Measurements from ENCODE around the gene TAS2R14.

Gene TAS2R14

DNA sequence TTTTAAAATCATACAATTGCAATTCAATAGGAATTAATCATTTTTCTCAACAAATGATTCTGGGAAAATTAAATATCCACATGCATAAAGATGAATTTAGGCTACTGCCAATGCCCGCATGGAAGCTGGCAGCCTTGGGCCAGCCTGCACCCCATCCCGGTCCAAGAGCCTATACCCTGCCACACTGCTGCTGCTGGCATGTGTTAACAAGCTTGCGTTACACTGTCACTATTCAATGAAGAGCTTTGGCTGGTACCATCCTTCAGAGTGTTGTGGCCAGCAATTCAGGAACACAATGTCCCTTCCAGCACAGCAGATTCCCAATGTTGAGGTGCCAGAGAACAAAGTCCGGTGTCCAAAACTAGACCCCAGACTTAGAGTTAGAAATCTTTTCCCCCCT lies 13.6 kb upstream of the TAS2R14 start:
- H3K4me1 ChIP-seq (ENCODE audit: insufficient read depth, low read length): no peaks in the 10 kb centered on the region
- H3K27ac ChIP-seq (ENCODE audit: low read depth, low read length): no peak overlapping the region
- H3K4me3 ChIP-seq (ENCODE audit: low read depth in 1 of 2, low read length in 2 of 2): no peak overlapping the region
- no peaks in the 10 kb centered on the region for H3K27me3 ChIP-seq (ENCODE audit: control insufficient read depth in 1 of 2, insufficient read depth in 2 of 2, low read length in 2 of 2)
- no peaks in the 10 kb centered on the region for H3K9me3 ChIP-seq (ENCODE audit: low read length)
- no peaks in the 10 kb centered on the region for H3K36me3 ChIP-seq (ENCODE audit: insufficient read depth, low read length)
- no peak overlapping the region for H3K9ac ChIP-seq (ENCODE audit: low read length)

- Histone ChIP-seq H3K9me3 (ENCODE audit: low read length) (no peaks in the 10 kb centered on the region), H3K4me1 (ENCODE audit: insufficient read depth, low read length) (no peaks in the 10 kb centered on the region), H3K4me3 (ENCODE audit: low read depth in 1 of 2, low read length in 2 of 2) (no peak overlapping the region), H3K27me3 (ENCODE audit: control insufficient read depth in 1 of 2, insufficient read depth in 2 of 2, low read length in 2 of 2) (no peaks in the 10 kb centered on the region), H3K9ac (ENCODE audit: low read length) (no peak overlapping the region), H3K36me3 (ENCODE audit: insufficient read depth, low read length) (no peaks in the 10 kb centered on the region), H3K27ac (ENCODE audit: low read depth, low read length) (no peak overlapping the region)
Measured at GRCh38 chr12:10943167-10943566, 4.1 kb upstream of the TAS2R14 start.

DNA sequence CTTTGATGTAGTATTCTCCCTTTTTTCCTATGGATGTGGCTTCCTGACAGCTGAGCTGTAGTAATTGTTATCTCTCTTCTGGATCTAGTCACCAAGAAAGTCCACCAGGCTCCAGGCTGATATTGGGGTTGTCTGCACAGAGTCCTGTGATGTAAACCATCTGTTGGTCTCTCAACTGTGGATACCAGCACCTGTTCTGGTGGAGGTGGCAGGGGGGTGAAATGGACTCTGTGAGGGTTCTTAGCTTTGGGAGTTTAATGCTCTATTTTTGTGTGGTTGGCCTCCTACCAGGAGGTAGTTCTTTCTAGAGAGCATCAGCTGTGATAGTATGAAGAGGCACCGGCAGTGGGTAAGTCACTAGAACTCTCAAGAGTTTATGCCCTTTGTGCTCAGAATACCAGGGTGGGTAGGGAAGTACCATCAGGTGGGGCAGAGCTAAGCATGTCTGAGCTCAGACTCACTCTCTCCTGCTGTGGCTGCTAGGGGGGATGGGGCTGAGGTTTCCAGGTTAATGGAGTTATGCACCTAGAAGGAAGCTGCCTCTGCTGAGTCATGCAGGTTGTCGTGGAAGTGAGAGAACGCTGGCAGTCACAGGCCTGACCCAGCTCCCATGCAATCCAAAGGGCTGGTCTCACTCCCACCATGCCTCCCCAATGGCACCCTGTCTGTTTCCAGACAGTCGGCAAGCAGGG lies 3.0 kb upstream of the TAS2R14 start:
- Histone ChIP-seq H3K27ac (ENCODE audit: low read depth, low read length) (no peak overlapping the region), H3K4me3 (ENCODE audit: low read depth in 1 of 2, low read length in 2 of 2) (no peak overlapping the region), H3K4me1 (ENCODE audit: insufficient read depth, low read length) (no peaks in the 10 kb centered on the region), H3K9ac (ENCODE audit: low read length) (no peak overlapping the region), H3K9me3 (ENCODE audit: low read length) (no peaks in the 10 kb centered on the region), H3K27me3 (ENCODE audit: control insufficient read depth in 1 of 2, insufficient read depth in 2 of 2, low read length in 2 of 2) (no peaks in the 10 kb centered on the region), H3K36me3 (ENCODE audit: insufficient read depth, low read length) (no peaks in the 10 kb centered on the region)

- H3K9ac ChIP-seq (ENCODE audit: low read length): no peak overlapping the region
- no peaks in the 10 kb centered on the region for H3K9me3 ChIP-seq (ENCODE audit: low read length)
- no peak overlapping the region for H3K4me3 ChIP-seq (ENCODE audit: low read depth in 1 of 2, low read length in 2 of 2)
- no peaks in the 10 kb centered on the region for H3K27me3 ChIP-seq (ENCODE audit: control insufficient read depth in 1 of 2, insufficient read depth in 2 of 2, low read length in 2 of 2)
- no peaks in the 10 kb centered on the region for H3K36me3 ChIP-seq (ENCODE audit: insufficient read depth, low read length)
- H3K4me1 ChIP-seq (ENCODE audit: insufficient read depth, low read length): no peaks in the 10 kb centered on the region
- no peak overlapping the region for H3K27ac ChIP-seq (ENCODE audit: low read depth, low read length)
Measured at GRCh38 chr12:10941369-10941768, 2.3 kb upstream of the TAS2R14 start.

DNA sequence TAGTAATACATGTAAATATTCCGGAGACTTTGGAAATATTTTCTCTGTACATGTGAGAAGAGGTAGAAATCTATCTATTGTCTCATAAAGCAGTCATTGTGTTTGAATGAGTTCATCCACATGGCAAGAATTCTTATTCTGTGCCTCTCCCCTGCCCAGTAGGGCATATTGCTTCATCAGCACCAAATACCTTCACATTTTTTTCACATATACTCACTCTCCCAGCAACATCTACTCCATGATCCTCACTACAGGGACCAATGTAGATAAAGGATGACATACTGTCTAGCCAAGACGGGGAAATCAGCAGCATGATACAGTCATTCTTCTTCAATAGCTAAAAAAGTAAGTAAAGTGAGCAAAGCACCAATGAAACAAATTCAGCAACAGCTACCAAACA lies 1.3 kb upstream of the TAS2R14 start:
- Histone ChIP-seq H3K36me3 (ENCODE audit: insufficient read depth, low read length) (no peaks in the 10 kb centered on the region), H3K9me3 (ENCODE audit: low read length) (no peaks in the 10 kb centered on the region), H3K4me3 (ENCODE audit: low read depth in 1 of 2, low read length in 2 of 2) (no peak overlapping the region), H3K4me1 (ENCODE audit: insufficient read depth, low read length) (no peaks in the 10 kb centered on the region), H3K9ac (ENCODE audit: low read length) (no peak overlapping the region), H3K27me3 (ENCODE audit: control insufficient read depth in 1 of 2, insufficient read depth in 2 of 2, low read length in 2 of 2) (no peaks in the 10 kb centered on the region), H3K27ac (ENCODE audit: low read depth, low read length) (no peak overlapping the region)

DNA sequence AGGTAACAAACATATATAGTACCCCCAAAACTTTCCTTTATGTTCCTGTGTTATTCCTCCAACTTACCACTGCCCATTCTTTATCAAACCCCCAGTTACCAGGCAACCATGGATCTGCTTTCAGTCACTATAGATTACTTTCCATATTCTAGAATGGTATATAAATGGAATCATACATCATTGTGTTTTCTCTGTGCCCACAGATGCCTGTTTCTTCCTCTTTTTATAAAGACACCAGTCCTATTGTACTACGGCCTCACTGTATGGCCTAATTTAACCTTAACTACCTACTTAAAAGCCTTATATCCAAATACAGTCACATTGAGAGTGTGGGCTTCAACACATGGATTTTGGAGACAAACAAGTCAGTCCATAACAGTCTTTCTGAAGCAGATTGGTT lies 2.6 kb downstream of the TAS2R14 start:
- H3K4me3 ChIP-seq (ENCODE audit: low read depth in 1 of 2, low read length in 2 of 2): no peak overlapping the region
- H3K9ac ChIP-seq (ENCODE audit: low read length): no peak overlapping the region
- H3K27ac ChIP-seq (ENCODE audit: low read depth, low read length): no peak overlapping the region
- H3K4me1 ChIP-seq (ENCODE audit: insufficient read depth, low read length): no peaks in the 10 kb centered on the region
- H3K9me3 ChIP-seq (ENCODE audit: low read length): no peaks in the 10 kb centered on the region
- no peaks in the 10 kb centered on the region for H3K27me3 ChIP-seq (ENCODE audit: control insufficient read depth in 1 of 2, insufficient read depth in 2 of 2, low read length in 2 of 2)
- H3K36me3 ChIP-seq (ENCODE audit: insufficient read depth, low read length): no peaks in the 10 kb centered on the region

GRCh38 chr12:10928746-10929286 lies 10.2 kb downstream of the TAS2R14 start, which contains the start of gene PRH2:
Gene PRH2, plus strand, starts transcription at chr12:10929236. Its CDS starts 38 bp downstream, at chr12:10929274.
- Histone ChIP-seq H3K9me3 (ENCODE audit: low read length) (no peaks in the 10 kb centered on the region), H3K27me3 (ENCODE audit: control insufficient read depth in 1 of 2, insufficient read depth in 2 of 2, low read length in 2 of 2) (no peaks in the 10 kb centered on the region), H3K36me3 (ENCODE audit: insufficient read depth, low read length) (no peaks in the 10 kb centered on the region), H3K4me3 (ENCODE audit: low read depth in 1 of 2, low read length in 2 of 2) (no peak within 1 kb of the TSS), H3K9ac (ENCODE audit: low read length) (no peak within 1 kb of the TSS), H3K27ac (ENCODE audit: low read depth, low read length) (no peak within 1 kb of the TSS), H3K4me1 (ENCODE audit: insufficient read depth, low read length) (no peaks in the 10 kb centered on the region)

DNA sequence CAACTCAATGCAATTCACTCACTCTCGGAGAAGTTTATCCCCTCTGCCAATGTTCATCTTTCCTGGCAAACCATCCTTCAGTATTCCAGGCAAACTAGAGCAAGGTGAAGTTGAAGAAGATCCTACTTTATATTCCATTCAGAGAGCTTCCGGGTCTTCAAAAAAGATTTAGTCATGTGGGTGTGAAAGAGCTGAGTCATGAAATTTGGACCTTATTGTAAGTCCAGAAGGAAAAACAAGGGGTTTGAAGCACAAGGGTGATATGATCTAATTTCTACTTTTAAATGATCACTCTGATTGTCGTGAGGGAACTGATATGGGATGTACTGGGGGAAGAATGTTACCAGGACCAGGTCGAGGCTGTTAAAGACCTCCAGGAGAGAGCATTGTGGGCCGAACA lies 12.8 kb downstream of the TAS2R14 start:
- Histone ChIP-seq H3K4me3 (ENCODE audit: low read depth in 1 of 2, low read length in 2 of 2) (no peak overlapping the region), H3K9me3 (ENCODE audit: low read length) (no peaks in the 10 kb centered on the region), H3K9ac (ENCODE audit: low read length) (no peak overlapping the region), H3K27me3 (ENCODE audit: control insufficient read depth in 1 of 2, insufficient read depth in 2 of 2, low read length in 2 of 2) (no peaks in the 10 kb centered on the region), H3K27ac (ENCODE audit: low read depth, low read length) (no peak overlapping the region), H3K36me3 (ENCODE audit: insufficient read depth, low read length) (no peaks in the 10 kb centered on the region), H3K4me1 (ENCODE audit: insufficient read depth, low read length) (no peaks in the 10 kb centered on the region)

DNA sequence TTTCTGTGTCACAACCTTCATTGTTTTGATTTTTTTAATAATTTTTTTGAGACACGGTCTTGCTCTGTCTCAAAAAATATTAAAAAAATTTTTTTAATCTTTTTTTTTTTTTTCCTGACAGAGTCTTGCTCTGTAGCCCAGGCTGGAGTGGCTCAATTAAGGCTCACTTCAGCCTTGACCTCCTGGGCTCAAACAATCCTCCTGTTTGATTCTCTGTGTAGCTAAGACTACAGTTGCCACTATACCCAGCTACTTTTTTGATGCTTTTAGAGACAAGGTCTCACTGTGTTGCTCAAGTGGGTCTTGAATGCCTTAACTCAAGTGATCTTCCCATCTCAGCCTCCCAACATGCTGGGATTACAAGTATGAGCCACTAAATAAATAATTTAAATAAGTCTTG lies 19.3 kb downstream of the TAS2R14 start:
- no peak overlapping the region for H3K4me3 ChIP-seq (ENCODE audit: low read depth in 1 of 2, low read length in 2 of 2)
- no peaks in the 10 kb centered on the region for H3K36me3 ChIP-seq (ENCODE audit: insufficient read depth, low read length)
- H3K27me3 ChIP-seq (ENCODE audit: control insufficient read depth in 1 of 2, insufficient read depth in 2 of 2, low read length in 2 of 2): no peaks in the 10 kb centered on the region
- H3K4me1 ChIP-seq (ENCODE audit: insufficient read depth, low read length): no peaks in the 10 kb centered on the region
- H3K9ac ChIP-seq (ENCODE audit: low read length): no peak overlapping the region
- no peaks in the 10 kb centered on the region for H3K9me3 ChIP-seq (ENCODE audit: low read length)
- no peak overlapping the region for H3K27ac ChIP-seq (ENCODE audit: low read depth, low read length)

DNA sequence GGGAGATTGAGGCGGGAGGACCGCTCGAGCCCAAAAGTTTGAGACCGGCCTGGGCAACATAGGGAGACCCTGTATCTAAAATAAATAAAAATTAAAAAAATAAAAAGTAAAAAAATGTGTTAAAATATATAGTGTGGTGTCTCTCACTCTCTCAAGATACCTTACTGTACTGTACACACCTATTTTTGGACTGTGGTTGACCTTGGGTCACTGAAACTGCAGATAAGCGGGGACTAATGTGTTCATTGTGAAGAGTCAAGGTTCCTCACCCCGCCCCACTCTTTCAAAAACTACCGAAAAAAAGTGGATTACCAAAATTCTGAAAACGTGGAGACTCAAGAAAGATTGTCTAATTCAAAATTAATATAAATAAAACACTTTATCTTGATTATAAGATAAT lies 28.7 kb downstream of the TAS2R14 start:
- Histone ChIP-seq H3K27me3 (ENCODE audit: control insufficient read depth in 1 of 2, insufficient read depth in 2 of 2, low read length in 2 of 2) (no peaks in the 10 kb centered on the region), H3K9ac (ENCODE audit: low read length) (no peak overlapping the region), H3K4me1 (ENCODE audit: insufficient read depth, low read length) (no peaks in the 10 kb centered on the region), H3K27ac (ENCODE audit: low read depth, low read length) (no peak overlapping the region), H3K4me3 (ENCODE audit: low read depth in 1 of 2, low read length in 2 of 2) (no peak overlapping the region), H3K36me3 (ENCODE audit: insufficient read depth, low read length) (no peaks in the 10 kb centered on the region), H3K9me3 (ENCODE audit: low read length) (no peaks in the 10 kb centered on the region)

DNA sequence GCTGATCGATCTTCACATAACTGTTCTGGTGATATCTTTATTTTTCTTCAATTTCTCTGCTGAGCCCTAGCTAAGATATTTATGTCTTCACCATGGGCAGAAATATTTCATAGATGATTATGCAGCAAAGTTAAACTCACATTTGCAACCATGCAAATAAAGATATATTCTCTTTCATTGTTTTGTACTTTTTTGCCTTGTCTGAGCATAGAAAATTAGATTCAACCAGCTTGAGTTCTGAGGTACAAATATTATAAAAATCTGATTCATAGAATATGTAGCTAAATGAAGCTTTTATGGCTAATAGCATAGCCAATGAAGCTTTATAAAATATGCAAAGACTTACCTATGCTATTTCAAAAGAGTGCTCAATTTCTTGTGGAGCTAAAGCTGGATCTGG lies 29.6 kb downstream of the TAS2R14 start, which contains the start of gene TAS2R13:
Gene TAS2R13, minus strand, starts transcription at position 101 of the 400 bp plus-strand sequence. CDS start 264 bp downstream, outside the sequence.
- Histone ChIP-seq H3K4me3 (ENCODE audit: low read depth in 1 of 2, low read length in 2 of 2) (no peak within 1 kb of the TSS), H3K9me3 (ENCODE audit: low read length) (no peaks in the 10 kb centered on the region), H3K4me1 (ENCODE audit: insufficient read depth, low read length) (no peaks in the 10 kb centered on the region), H3K36me3 (ENCODE audit: insufficient read depth, low read length) (no peaks in the 10 kb centered on the region), H3K27me3 (ENCODE audit: control insufficient read depth in 1 of 2, insufficient read depth in 2 of 2, low read length in 2 of 2) (no peaks in the 10 kb centered on the region), H3K9ac (ENCODE audit: low read length) (no peak within 1 kb of the TSS), H3K27ac (ENCODE audit: low read depth, low read length) (no peak within 1 kb of the TSS)

DNA sequence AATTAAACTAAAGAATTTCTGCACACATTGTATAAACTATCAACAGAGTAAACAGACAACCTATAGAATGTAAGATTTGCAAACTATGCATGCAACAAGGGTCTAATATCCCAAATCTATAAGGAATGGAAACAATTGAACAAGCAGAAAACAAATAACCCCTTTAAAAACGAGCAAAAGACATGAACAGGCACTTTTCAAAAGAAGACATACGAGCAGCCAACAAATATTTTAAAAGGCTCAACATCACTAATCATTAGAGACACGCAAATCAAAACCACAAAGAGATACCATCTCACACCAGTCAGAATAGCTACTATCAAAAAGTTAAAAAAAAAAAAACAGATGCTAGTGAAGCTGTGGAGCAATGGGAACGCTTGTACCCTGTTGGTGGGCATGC lies 34.4 kb downstream of the TAS2R14 start:
- Histone ChIP-seq H3K27me3 (ENCODE audit: control insufficient read depth in 1 of 2, insufficient read depth in 2 of 2, low read length in 2 of 2) (no peaks in the 10 kb centered on the region), H3K27ac (ENCODE audit: low read depth, low read length) (no peak overlapping the region), H3K4me1 (ENCODE audit: insufficient read depth, low read length) (no peaks in the 10 kb centered on the region), H3K4me3 (ENCODE audit: low read depth in 1 of 2, low read length in 2 of 2) (no peak overlapping the region), H3K9ac (ENCODE audit: low read length) (no peak overlapping the region), H3K9me3 (ENCODE audit: low read length) (no peaks in the 10 kb centered on the region), H3K36me3 (ENCODE audit: insufficient read depth, low read length) (no peaks in the 10 kb centered on the region)
